ENCODE results near the gene PRR7. TPM values are rescaled to one million over a fixed set of nuclear protein-coding genes. Genes with fewer than 3 reads are reported as not detected.

Gene PRR7
- total and polyA plus RNA-seq, 2 of the 13 experiments (the other 11 are each of a cell fraction or from before 2014, with no cell fraction given) = 4.8 to 5.0 TPM

- TF ChIP-seq TAF15 (IDR thresholded peaks at IDR 0.05; ENCODE audit: low read depth, low read length, poor library complexity, severe bottlenecking) = no peak
- TF ChIP-seq ATF6 (CRISPR knock-in tag; conservative IDR thresholded peaks at IDR 0.05) = 0 out of 2 replicates have a peak, but pooled peaks have one; percentile 25
- TF ChIP-seq SAP130 (CRISPR knock-in tag; IDR thresholded peaks at IDR 0.05; ENCODE audit: low read depth) = peak; percentile 69
- TF ChIP-seq IRF9 (CRISPR knock-in tag; IDR thresholded peaks at IDR 0.05; ENCODE audit: borderline replicate concordance) = peak; percentile 20; the same call in 1 of the 2 replicates
- no peak for TF ChIP-seq ZBTB8A (CRISPR knock-in tag; IDR thresholded peaks at IDR 0.05; ENCODE audit: borderline replicate concordance, low read depth)
- TF ChIP-seq ZNF740 (CRISPR knock-in tag; IDR thresholded peaks at IDR 0.05) = no peak
- TF ChIP-seq ZSCAN5A (CRISPR knock-in tag; IDR thresholded peaks at IDR 0.05; ENCODE audit: borderline replicate concordance) = no peak
- no peak for TF ChIP-seq USF2 (IDR thresholded peaks at IDR 0.05; ENCODE audit: low read depth, low read length)
- no peak for TF ChIP-seq USF2 (CRISPR knock-in tag; IDR thresholded peaks at IDR 0.05; ENCODE audit: borderline replicate concordance)
- no peak for TF ChIP-seq CENPT (CRISPR knock-in tag; IDR thresholded peaks at IDR 0.05; ENCODE audit: low read depth)
- TF ChIP-seq ZBTB34 (CRISPR knock-in tag; IDR thresholded peaks at IDR 0.05) = no peak
- TF ChIP-seq HMGA1 (CRISPR knock-in tag; conservative IDR thresholded peaks at IDR 0.05) = no peak
- no peak for TF ChIP-seq CC2D1A (CRISPR knock-in tag; IDR thresholded peaks at IDR 0.05)
- no peak; the same call in 1 of the 2 replicates for TF ChIP-seq ZBTB26 (CRISPR knock-in tag; IDR thresholded peaks at IDR 0.05; ENCODE audit: borderline replicate concordance)
- TF ChIP-seq ZNF44 (CRISPR knock-in tag; IDR thresholded peaks at IDR 0.05) = no peak
- no peak for TF ChIP-seq ZNF432 (CRISPR knock-in tag; IDR thresholded peaks at IDR 0.05; ENCODE audit: borderline replicate concordance)
- TF ChIP-seq ZNF160 (CRISPR knock-in tag; IDR thresholded peaks at IDR 0.05) = 0 out of 2 replicates have a peak, but pooled peaks have one; percentile 72
- peak; percentile 88 for TF ChIP-seq ZNF501 (CRISPR knock-in tag; IDR thresholded peaks at IDR 0.05)
Measured at GRCh38 chr5:177497292-177498012, 50.8 kb downstream of the PRR7 start, which contains the start of gene PDLIM7 (continued).

Measured in HepG2 (cell line).